H7 (cell line): Measurements from ENCODE around the gene LDLRAD4. TPM values are rescaled to one million over a fixed set of nuclear protein-coding genes. Genes with fewer than 3 reads are reported as not detected.

Source experiments
- DNase-seq: peaks from one replicate; pipeline ENCODE4 v3.0.0; 2012
- H3K27me3 ChIP-seq: 2 replicates; pipeline ENCODE4 v1.6.0; 2011; ENCODE audit warnings: mild to moderate bottlenecking, low read length; ENCODE audit not compliant: control insufficient read depth, insufficient read depth
- H3K36me3 ChIP-seq: replicated peaks from 2 replicates; pipeline ENCODE4 v1.5.1; 2011; ENCODE audit warnings: low read length; ENCODE audit not compliant: control insufficient read depth, insufficient read depth
- H3K4me3 ChIP-seq: 2 replicates; pipeline ENCODE4 v1.5.1; 2011; ENCODE audit warnings: low read depth, mild to moderate bottlenecking, control low read depth, low read length, moderate library complexity; ENCODE audit not compliant: insufficient read depth
- total RNA-seq: library from RNA; depleted of rRNA; stranded (reverse); fragments of >200 nt; shearing (Covaris generic); gene quantifications from 2 replicates; pipeline ENCODE4 v1.2.3, GENCODE V29; 2014

The LDLRAD4 gene
- total RNA-seq, 1 experiment from 2014 or later: 21.0 TPM

DNA sequence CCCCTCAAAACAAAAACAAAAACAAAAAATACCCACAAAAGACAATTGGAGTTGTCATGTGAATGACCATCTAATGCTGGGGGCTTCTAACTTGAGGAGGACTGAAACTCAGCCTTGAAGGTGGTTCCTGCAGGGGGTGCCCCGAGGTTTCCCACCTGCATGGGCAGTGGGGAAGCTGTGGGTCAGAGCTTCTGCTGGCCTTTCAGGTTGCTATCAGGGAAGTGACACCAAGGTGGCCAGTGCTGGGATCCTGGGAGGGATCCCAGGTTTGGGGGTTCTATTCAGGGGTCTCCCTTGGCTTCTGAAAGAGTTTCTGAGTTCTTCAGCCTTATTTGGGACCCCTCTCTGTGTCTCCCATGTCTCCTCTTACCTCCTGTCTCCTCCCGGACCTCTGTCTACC is 62.8 kb downstream of the LDLRAD4 start:
- no peak for DNase-seq
- H3K36me3 ChIP-seq: no peaks in the 10 kb centered on the region
- H3K27me3 ChIP-seq: no peaks in the 10 kb centered on the region
- no peak overlapping the region for H3K4me3 ChIP-seq

GRCh38 chr18:13283746-13284145 is 65.2 kb downstream of the LDLRAD4 start:
- Histone ChIP-seq H3K36me3 (no peaks in the 10 kb centered on the region), H3K4me3 (no peak overlapping the region), H3K27me3 (no peaks in the 10 kb centered on the region)
- DNase-seq: no peak

- peak; percentile 11 for DNase-seq
- no peaks in the 10 kb centered on the region for H3K27me3 ChIP-seq
Measured at GRCh38 chr18:13284330-13285027, 65.9 kb downstream of the LDLRAD4 start.

GRCh38 chr18:13285874-13286273 is 67.3 kb downstream of the LDLRAD4 start:
- Histone ChIP-seq H3K27me3 (no peaks in the 10 kb centered on the region), H3K36me3 (no peaks in the 10 kb centered on the region), H3K4me3 (no peak overlapping the region)
- DNase-seq: no peak

More at GRCh38 chr18:13284330-13285027, 65.9 kb downstream of the LDLRAD4 start:
- Histone ChIP-seq H3K36me3 (no peaks in the 10 kb centered on the region), H3K4me3 (no peak overlapping the region)

DNA sequence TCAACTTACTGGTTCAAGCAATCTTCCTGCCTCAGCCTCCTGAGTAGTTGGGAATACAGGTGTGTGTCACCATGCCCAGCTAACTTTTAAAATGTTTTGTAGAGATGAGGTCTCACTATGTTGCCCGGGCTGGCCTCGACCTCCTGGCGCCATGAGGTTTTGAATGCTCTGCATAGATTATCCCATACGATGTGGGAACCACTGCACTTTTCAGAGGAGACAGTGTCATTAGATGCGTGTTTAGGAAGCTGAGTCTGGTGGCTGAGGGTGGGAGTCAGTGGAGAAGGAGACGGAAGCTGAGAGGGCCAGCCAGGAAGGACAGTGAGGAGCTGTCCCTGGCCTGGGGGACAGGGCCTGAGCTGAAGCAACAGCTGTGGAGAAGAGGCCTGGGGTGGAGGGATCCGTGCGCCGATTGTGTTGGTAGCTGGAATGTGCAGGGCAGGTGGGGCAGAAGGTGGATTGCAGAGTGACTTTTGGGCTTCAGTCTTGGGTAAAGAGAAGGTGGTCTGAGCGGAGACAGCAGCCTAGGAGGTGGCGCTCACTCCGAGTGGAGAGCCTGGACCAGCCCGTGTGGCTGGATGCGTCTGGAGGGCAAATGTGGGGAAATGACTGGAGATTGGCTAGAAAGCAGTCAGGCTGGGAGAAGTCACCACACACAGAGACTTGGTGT is 68.0 kb downstream of the LDLRAD4 start:
- peak; percentile 27 for DNase-seq
- Histone ChIP-seq H3K27me3 (no peaks in the 10 kb centered on the region), H3K36me3 (no peaks in the 10 kb centered on the region), H3K4me3 (no peak overlapping the region)

DNA sequence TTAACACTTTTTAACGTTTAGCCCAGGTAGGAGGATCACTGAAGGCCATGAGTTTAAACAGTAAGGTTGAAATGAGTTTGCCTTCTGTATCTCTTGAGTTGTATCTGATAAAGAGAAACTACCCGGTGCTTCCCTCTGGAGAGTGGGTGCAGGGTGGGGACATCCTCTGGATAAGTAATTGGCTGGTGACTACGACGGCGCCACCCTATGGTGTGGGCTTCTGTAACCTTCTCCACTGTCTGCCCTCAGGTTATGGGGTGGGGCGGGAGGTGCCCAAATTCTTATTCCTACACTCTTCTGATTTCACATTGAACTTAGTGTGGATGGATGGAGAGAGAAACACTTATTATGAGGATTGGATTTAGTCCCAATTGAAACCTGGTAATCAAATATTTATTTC is 68.8 kb downstream of the LDLRAD4 start:
- no peaks in the 10 kb centered on the region for H3K27me3 ChIP-seq
- DNase-seq: peak; percentile 67
- no peaks in the 10 kb centered on the region for H3K36me3 ChIP-seq
- H3K4me3 ChIP-seq: no peak overlapping the region

DNA sequence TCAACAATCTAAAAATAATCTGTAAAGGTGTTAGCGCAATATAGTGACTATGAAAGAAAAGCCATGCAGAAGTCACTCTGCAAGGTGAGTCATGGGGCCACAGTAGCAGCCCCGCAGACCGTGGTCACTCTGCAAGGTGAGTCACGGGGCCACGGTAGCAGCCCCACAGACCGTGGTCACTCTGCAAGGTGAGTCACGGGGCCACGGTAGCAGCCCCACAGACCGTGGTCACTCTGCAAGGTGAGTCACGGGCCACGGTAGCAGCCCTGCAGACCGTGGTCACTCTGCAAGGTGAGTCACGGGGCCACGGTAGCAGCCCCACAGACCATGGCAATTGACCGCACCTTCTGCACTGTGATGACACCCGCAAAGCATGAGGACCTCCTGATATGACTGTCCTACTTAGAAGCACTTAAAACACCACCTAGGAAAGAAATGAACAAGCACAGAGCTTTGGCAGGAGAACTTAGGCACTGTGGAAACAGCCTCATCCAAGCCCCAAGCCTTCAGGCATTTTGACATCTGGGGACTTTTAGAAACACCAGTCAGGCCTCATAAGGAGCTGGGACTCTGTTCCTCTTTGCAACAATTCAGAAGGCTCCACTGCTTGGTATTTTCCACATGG is 70.1 kb downstream of the LDLRAD4 start:
- Histone ChIP-seq H3K27me3 (no peaks in the 10 kb centered on the region), H3K4me3 (no peak overlapping the region), H3K36me3 (no peaks in the 10 kb centered on the region)
- no peak for DNase-seq

GRCh38 chr18:13289481-13290205 is 71.1 kb downstream of the LDLRAD4 start:
- peak; percentile 16 for DNase-seq
- Histone ChIP-seq H3K36me3 (no peaks in the 10 kb centered on the region), H3K27me3 (no peaks in the 10 kb centered on the region), H3K4me3 (no peak overlapping the region)

GRCh38 chr18:13290856-13291271 is 72.3 kb downstream of the LDLRAD4 start:
- DNase-seq: no peak
- Histone ChIP-seq H3K27me3 (no peaks in the 10 kb centered on the region), H3K36me3 (no peaks in the 10 kb centered on the region), H3K4me3 (no peak overlapping the region)

GRCh38 chr18:13291299-13291698 is 72.7 kb downstream of the LDLRAD4 start:
- peak; percentile 27 for DNase-seq
- H3K36me3 ChIP-seq: no peaks in the 10 kb centered on the region
- H3K4me3 ChIP-seq: no peak overlapping the region

GRCh38 chr18:13291745-13292447 is 73.3 kb downstream of the LDLRAD4 start:
- H3K36me3 ChIP-seq: no peaks in the 10 kb centered on the region
- H3K4me3 ChIP-seq: no peak overlapping the region
- H3K27me3 ChIP-seq: no peaks in the 10 kb centered on the region
- DNase-seq: no peak

More at GRCh38 chr18:13291299-13291698, 72.7 kb downstream of the LDLRAD4 start:
- H3K27me3 ChIP-seq: no peaks in the 10 kb centered on the region

DNA sequence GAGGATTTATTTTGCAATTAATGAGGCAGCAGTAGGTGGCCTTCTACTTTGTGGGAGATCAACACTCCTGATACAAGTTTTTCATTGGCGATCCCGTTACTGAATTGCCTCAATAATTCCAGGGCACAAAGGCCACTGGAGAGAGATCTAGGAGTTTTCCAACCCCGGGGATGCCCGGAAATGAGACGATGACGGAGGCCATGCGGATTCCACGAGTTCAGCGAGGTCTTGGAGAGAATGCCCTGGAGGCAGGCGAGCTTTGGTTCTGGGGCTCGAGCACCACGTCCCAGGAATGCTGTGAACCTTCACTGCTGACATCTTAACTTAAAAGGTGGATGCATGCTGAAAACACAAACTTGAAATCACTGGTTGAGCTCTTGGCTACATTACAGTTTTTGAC is 74.2 kb downstream of the LDLRAD4 start:
- Histone ChIP-seq H3K36me3 (no peaks in the 10 kb centered on the region), H3K27me3 (no peaks in the 10 kb centered on the region), H3K4me3 (no peak overlapping the region)
- DNase-seq: no peak

DNA sequence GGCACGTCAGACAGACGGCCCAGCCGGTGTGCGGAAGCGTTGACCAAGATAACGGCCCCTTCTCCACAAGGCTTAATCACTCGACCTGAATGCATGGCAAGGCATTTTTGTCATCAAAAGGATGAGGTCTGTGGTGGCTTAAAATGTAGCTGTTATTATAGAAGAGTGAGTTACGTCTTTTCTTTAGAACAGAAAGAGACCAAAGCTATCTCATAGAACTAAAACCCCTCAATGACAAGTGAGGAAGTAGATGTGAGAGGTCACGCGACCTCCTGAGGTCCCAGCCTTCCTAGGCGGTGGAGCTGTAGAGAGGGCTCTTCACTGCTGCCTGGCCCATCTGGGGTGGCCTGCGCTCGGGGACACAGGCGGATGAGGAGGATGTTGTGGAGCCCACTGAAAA is 75.7 kb downstream of the LDLRAD4 start:
- H3K27me3 ChIP-seq: no peaks in the 10 kb centered on the region
- H3K4me3 ChIP-seq: no peak overlapping the region
- no peak for DNase-seq
- H3K36me3 ChIP-seq: no peaks in the 10 kb centered on the region

GRCh38 chr18:13295894-13296293 is 77.3 kb downstream of the LDLRAD4 start:
- no peak for DNase-seq
- H3K4me3 ChIP-seq: no peak overlapping the region

More at GRCh38 chr18:13295894-13296293, 77.3 kb downstream of the LDLRAD4 start:
- Histone ChIP-seq H3K27me3 (no peaks in the 10 kb centered on the region), H3K36me3 (no peaks in the 10 kb centered on the region)
